Osteoblast (primary cell): ENCODE measurements around the gene GDPD5. TPM values are rescaled to one million over a fixed set of nuclear protein-coding genes. Genes with fewer than 3 reads are reported as not detected.
A peak's percentile ranks its signal among the peaks of the same experiment; 100 is the strongest.

Source experiments
- DNase-seq: peaks from one replicate; pipeline ENCODE4 v3.0.0; 2011; ENCODE audit warnings: low spot score, mixed read lengths; ENCODE audit not compliant: insufficient read length; ENCODE audit errors: missing footprints
- H2AFZ ChIP-seq: 2 replicates; pipeline ENCODE4 v1.6.0; 2011; ENCODE audit warnings: mild to moderate bottlenecking, low read length
- H3K27ac ChIP-seq: 2 replicates; pipeline ENCODE4 v1.5.1; 2011; ENCODE audit warnings: mild to moderate bottlenecking, low read depth, low read length, moderate library complexity
- H3K27me3 ChIP-seq: 2 replicates; pipeline ENCODE4 v1.6.0; 2012; ENCODE audit warnings: mild to moderate bottlenecking, control low read depth, inconsistent platforms, low read length, moderate library complexity; ENCODE audit not compliant: insufficient read depth
- H3K36me3 ChIP-seq: 2 replicates; pipeline ENCODE4 v1.5.1; 2011; ENCODE audit warnings: mild to moderate bottlenecking, low read length, control low read depth, moderate library complexity; ENCODE audit not compliant: insufficient read depth
- H3K4me1 ChIP-seq: 2 replicates; pipeline ENCODE4 v1.5.1; 2011; ENCODE audit warnings: mild to moderate bottlenecking, low read length, control low read depth, moderate library complexity; ENCODE audit not compliant: insufficient read depth
- H3K4me2 ChIP-seq: 2 replicates; pipeline ENCODE4 v1.6.0; 2011; ENCODE audit warnings: mild to moderate bottlenecking, low read length; ENCODE audit not compliant: insufficient read depth
- H3K4me3 ChIP-seq: fragments of 200-600 bp; sonication (generic); 3 replicates; pipeline ENCODE4 v1.5.1; 2012; ENCODE audit warnings: mild to moderate bottlenecking, low read length, inconsistent platforms; ENCODE audit not compliant: insufficient read depth
- H3K79me2 ChIP-seq: 2 replicates; pipeline ENCODE4 v1.6.0; 2012; ENCODE audit warnings: mild to moderate bottlenecking, low read length, control low read depth, inconsistent platforms; ENCODE audit not compliant: insufficient read depth
- H3K9me3 ChIP-seq: 2 replicates; pipeline ENCODE4 v1.5.1; 2011; ENCODE audit warnings: low read depth, low read length, control low read depth
- H4K20me1 ChIP-seq: 2 replicates; pipeline ENCODE4 v1.6.0; 2012; ENCODE audit warnings: mild to moderate bottlenecking, low read length, control low read depth; ENCODE audit not compliant: insufficient read depth
- CTCF ChIP-seq: IDR thresholded peaks from 2 replicates; pipeline ENCODE4 v1.5.1; 2011; ENCODE audit warnings: mild to moderate bottlenecking, low read depth, low read length, moderate library complexity; ENCODE audit errors: extremely low read depth
- total RNA-seq: library from RNA; depleted of rRNA; stranded (reverse); fragments of >200 nt; gene quantifications from 2 replicates; pipeline ENCODE4 v1.2.3, GENCODE V29; 2012

Gene GDPD5
- total RNA-seq, 1 donor, result 13.4 TPM

- Histone ChIP-seq H3K79me2 (no peaks in the 10 kb centered on the region), H4K20me1 (peaks cover 2% of the 10 kb centered on the region), H3K27ac (no peak overlapping the region), H3K36me3 (no peaks in the 10 kb centered on the region), H3K4me2 (no peak overlapping the region), H3K9me3 (no peaks in the 10 kb centered on the region), H3K27me3 (no peaks in the 10 kb centered on the region), H3K4me1 (no peaks in the 10 kb centered on the region), H2AFZ (no peak overlapping the region), H3K4me3 (no peak overlapping the region)
- DNase-seq, result peak; percentile 34
- TF ChIP-seq CTCF, result no peak
These were observed 18.2 kb downstream of the GDPD5 start for GRCh38 chr11:75507571-75507970.

GRCh38 chr11:75506827-75507226 is 18.9 kb downstream of the GDPD5 start:
- Histone ChIP-seq H2AFZ (no peak overlapping the region), H3K36me3 (no peaks in the 10 kb centered on the region), H3K4me3 (no peak overlapping the region), H4K20me1 (peaks cover 2% of the 10 kb centered on the region), H3K9me3 (no peaks in the 10 kb centered on the region), H3K4me1 (no peaks in the 10 kb centered on the region), H3K79me2 (no peaks in the 10 kb centered on the region), H3K27ac (no peak overlapping the region), H3K4me2 (no peak overlapping the region), H3K27me3 (no peaks in the 10 kb centered on the region)
- peak; percentile 48 for DNase-seq
- no peak for TF ChIP-seq CTCF

GRCh38 chr11:75505916-75506692 is 19.6 kb downstream of the GDPD5 start:
- Histone ChIP-seq H3K27me3 (no peaks in the 10 kb centered on the region), H3K4me2 (no peak overlapping the region), H4K20me1 (peaks cover 2% of the 10 kb centered on the region), H3K79me2 (no peaks in the 10 kb centered on the region), H3K4me3 (no peak overlapping the region), H3K4me1 (no peaks in the 10 kb centered on the region), H3K27ac (no peak overlapping the region), H3K36me3 (no peaks in the 10 kb centered on the region), H2AFZ (no peak overlapping the region), H3K9me3 (no peaks in the 10 kb centered on the region)
- DNase-seq, result peak; percentile 81
- TF ChIP-seq CTCF, result no peak

- TF ChIP-seq CTCF, result no peak
- Histone ChIP-seq H3K9me3 (no peaks in the 10 kb centered on the region), H2AFZ (no peak overlapping the region), H3K4me2 (no peak overlapping the region), H3K36me3 (no peaks in the 10 kb centered on the region), H3K4me3 (no peak overlapping the region), H3K4me1 (peaks cover 8% of the 10 kb centered on the region), H3K79me2 (no peaks in the 10 kb centered on the region), H3K27ac (no peak overlapping the region), H4K20me1 (no peaks in the 10 kb centered on the region), H3K27me3 (no peaks in the 10 kb centered on the region)
- peak; percentile 46 for DNase-seq
These were observed 21.2 kb downstream of the GDPD5 start for GRCh38 chr11:75504501-75504900.
